Measurements from ENCODE around the gene PEPD. TPM values are rescaled to one million over a fixed set of nuclear protein-coding genes. Genes with fewer than 3 reads are reported as not detected.
"Not testable (repeated sequence)": the region's sequence is repeated elsewhere in the genome, so short reads cannot be mapped to it uniquely, and the experiment has no call there.

Gene PEPD
- total and polyA plus RNA-seq, 2 experiments from 2014 or later: 141 to 175 TPM

GRCh38 chr19:33486407-33486806 lies 35.2 kb downstream of the PEPD start:
- Histone ChIP-seq H3K4me1 (ENCODE audit: insufficient read depth) (no peaks in the 10 kb centered on the region), H3K36me3 (replicated peaks; ENCODE audit: insufficient read depth, low read depth) (no peaks in the 10 kb centered on the region), H3K9me3 (ENCODE audit: low read depth) (no peaks in the 10 kb centered on the region), H3K79me2 (no peaks in the 10 kb centered on the region), H3K4me3 (no peak overlapping the region), H3K9me2 (replicated peaks; ENCODE audit: insufficient read depth) (no peaks in the 10 kb centered on the region), H4K20me1 (ENCODE audit: insufficient read depth, poor library complexity, severe bottlenecking) (no peaks in the 10 kb centered on the region), H3K27me3 (no peaks in the 10 kb centered on the region), H3K4me2 (no peak overlapping the region), H2AFZ (no peak overlapping the region), H3K27ac (no peak overlapping the region)
- DNase-seq (ENCODE audit: low spot score): no peak
- 87% methylated on average over 8 of the region's 8 CpGs for WGBS (ENCODE audit: low lambda C conversion rate, missing lambda C conversion rate)
- TF ChIP-seq EZH2 (IDR thresholded peaks at IDR 0.05; ENCODE audit: borderline replicate concordance) (no peak), EZH2phosphoT487 (IDR thresholded peaks at IDR 0.05; ENCODE audit: low read depth, severe bottlenecking, unreplicated experiment) (no peak), CTCF (IDR thresholded peaks at IDR 0.05; ENCODE audit: poor library complexity) (no peak)

GRCh38 chr19:33484226-33484774 lies 37.3 kb downstream of the PEPD start:
- Histone ChIP-seq H4K20me1 (ENCODE audit: insufficient read depth, poor library complexity, severe bottlenecking) (no peaks in the 10 kb centered on the region), H3K4me1 (ENCODE audit: insufficient read depth) (no peaks in the 10 kb centered on the region), H3K9me3 (ENCODE audit: low read depth) (no peaks in the 10 kb centered on the region), H3K4me2 (no peak overlapping the region), H3K27ac (no peak overlapping the region), H3K4me3 (no peak overlapping the region), H3K36me3 (replicated peaks; ENCODE audit: insufficient read depth, low read depth) (no peaks in the 10 kb centered on the region), H3K27me3 (no peaks in the 10 kb centered on the region), H2AFZ (no peak overlapping the region), H3K9me2 (replicated peaks; ENCODE audit: insufficient read depth) (no peaks in the 10 kb centered on the region), H3K79me2 (no peaks in the 10 kb centered on the region)
- WGBS (ENCODE audit: low lambda C conversion rate, missing lambda C conversion rate): 95% methylated on average over 8 of the region's 8 CpGs
- TF ChIP-seq EZH2 (IDR thresholded peaks at IDR 0.05; ENCODE audit: borderline replicate concordance): no peak
- no peak for DNase-seq (ENCODE audit: low spot score)

GRCh38 chr19:33482476-33482875 lies 39.1 kb downstream of the PEPD start:
- Histone ChIP-seq H3K9me2 (replicated peaks; ENCODE audit: insufficient read depth) (no peaks in the 10 kb centered on the region), H3K36me3 (replicated peaks; ENCODE audit: insufficient read depth, low read depth) (no peaks in the 10 kb centered on the region), H3K27me3 (no peaks in the 10 kb centered on the region), H3K9me3 (ENCODE audit: low read depth) (no peaks in the 10 kb centered on the region), H3K79me2 (no peaks in the 10 kb centered on the region), H3K4me1 (ENCODE audit: insufficient read depth) (no peaks in the 10 kb centered on the region), H3K4me2 (no peak overlapping the region), H3K27ac (no peak overlapping the region), H4K20me1 (ENCODE audit: insufficient read depth, poor library complexity, severe bottlenecking) (no peaks in the 10 kb centered on the region), H3K4me3 (no peak overlapping the region), H2AFZ (no peak overlapping the region)
- DNase-seq (ENCODE audit: low spot score): no peak
- 87% methylated on average over 3 of the region's 3 CpGs for WGBS (ENCODE audit: low lambda C conversion rate, missing lambda C conversion rate)
- TF ChIP-seq EZH2 (IDR thresholded peaks at IDR 0.05; ENCODE audit: borderline replicate concordance) (no peak), CTCF (IDR thresholded peaks at IDR 0.05; ENCODE audit: poor library complexity) (no peak), EZH2phosphoT487 (IDR thresholded peaks at IDR 0.05; ENCODE audit: low read depth, severe bottlenecking, unreplicated experiment) (no peak)

- DNase-seq (ENCODE audit: low spot score): no peak
- H3K27me3 ChIP-seq: no peaks in the 10 kb centered on the region
- 94% methylated on average over 4 of the region's 4 CpGs for WGBS (ENCODE audit: low lambda C conversion rate, missing lambda C conversion rate)
These were observed 39.7 kb downstream of the PEPD start for GRCh38 chr19:33481863-33482262.

GRCh38 chr19:33479570-33479969 lies 42.0 kb downstream of the PEPD start:
- H3K27me3 ChIP-seq; H3K79me2 ChIP-seq; H3K4me3 ChIP-seq; H2AFZ ChIP-seq; H3K9me2 ChIP-seq (replicated peaks; ENCODE audit: insufficient read depth); H3K9me3 ChIP-seq (ENCODE audit: low read depth); H3K27ac ChIP-seq; H3K36me3 ChIP-seq (replicated peaks; ENCODE audit: insufficient read depth, low read depth); H4K20me1 ChIP-seq (ENCODE audit: insufficient read depth, poor library complexity, severe bottlenecking); DNase-seq (ENCODE audit: low spot score); H3K4me1 ChIP-seq (ENCODE audit: insufficient read depth); H3K4me2 ChIP-seq: not testable (repeated sequence)
- 88% methylated on average over 3 of the region's 3 CpGs for WGBS (ENCODE audit: low lambda C conversion rate, missing lambda C conversion rate)

More at GRCh38 chr19:33481863-33482262, 39.7 kb downstream of the PEPD start:
- Histone ChIP-seq H3K4me2 (no peak overlapping the region), H3K4me3 (no peak overlapping the region), H3K9me2 (replicated peaks; ENCODE audit: insufficient read depth) (no peaks in the 10 kb centered on the region), H2AFZ (no peak overlapping the region), H3K36me3 (replicated peaks; ENCODE audit: insufficient read depth, low read depth) (no peaks in the 10 kb centered on the region), H3K9me3 (ENCODE audit: low read depth) (no peaks in the 10 kb centered on the region), H3K79me2 (no peaks in the 10 kb centered on the region), H3K27ac (no peak overlapping the region), H4K20me1 (ENCODE audit: insufficient read depth, poor library complexity, severe bottlenecking) (no peaks in the 10 kb centered on the region), H3K4me1 (ENCODE audit: insufficient read depth) (no peaks in the 10 kb centered on the region)
- TF ChIP-seq CTCF (IDR thresholded peaks at IDR 0.05; ENCODE audit: poor library complexity) (no peak), EZH2phosphoT487 (IDR thresholded peaks at IDR 0.05; ENCODE audit: low read depth, severe bottlenecking, unreplicated experiment) (no peak), EZH2 (IDR thresholded peaks at IDR 0.05; ENCODE audit: borderline replicate concordance) (no peak)

Measured in hepatocyte (in vitro differentiated cells).